SK-N-SH treated with all-trans-retinoic acid at 6 μM for 48 hours (cell line): ENCODE results near the gene IGFN1.

Source experiments
- ATAC-seq: fragments of 200-7000 bp; cut with Tn5 transposase; 3 replicates; pipeline ENCODE4 v1.9.1; 2020; ENCODE audit warnings: mild to moderate bottlenecking, moderate library complexity
- ARNTL ChIP-seq: fragments of 450-650 bp; formaldehyde crosslinking; IDR thresholded peaks from 2 replicates; pipeline ENCODE4 v1.5.0; 2020; ENCODE audit warnings: low read depth, mild to moderate bottlenecking, moderate library complexity, borderline replicate concordance
- BACH2 ChIP-seq: fragments of 250-450 bp; sonication (Bioruptor Pico); IDR thresholded peaks from 2 replicates; pipeline ENCODE4 v1.9.0; 2021; ENCODE audit warnings: mild to moderate bottlenecking, borderline replicate concordance
- CREB5 ChIP-seq: fragments of 250-450 bp; sonication (Bioruptor Pico); IDR thresholded peaks from 2 replicates; pipeline ENCODE4 v1.5.1; 2020; ENCODE audit warnings: low read depth, mild to moderate bottlenecking, moderate library complexity
- CSDC2 ChIP-seq: fragments of 250-450 bp; sonication (Bioruptor Pico); IDR thresholded peaks from 2 replicates; pipeline ENCODE4 v1.5.0; 2020; ENCODE audit warnings: mild to moderate bottlenecking, moderate library complexity
- CSRNP3 ChIP-seq: fragments of 250-450 bp; sonication (Bioruptor Pico); IDR thresholded peaks from 2 replicates; pipeline ENCODE4 v1.5.1; 2021; ENCODE audit warnings: mild to moderate bottlenecking, moderate library complexity
- ESRRG ChIP-seq: fragments of 250-450 bp; sonication (Bioruptor Pico); IDR thresholded peaks from 2 replicates; pipeline ENCODE4 v1.6.1; 2021; ENCODE audit warnings: mild to moderate bottlenecking
- GLIS3 ChIP-seq: fragments of 250-450 bp; sonication (Bioruptor Pico); IDR thresholded peaks from 2 replicates; pipeline ENCODE4 v1.5.0; 2020; ENCODE audit warnings: mild to moderate bottlenecking, moderate library complexity
- ISL1 ChIP-seq: fragments of 250-450 bp; sonication (Bioruptor Pico); IDR thresholded peaks from 2 replicates; pipeline ENCODE4 v2.1.2; 2022; ENCODE audit warnings: mild to moderate bottlenecking, moderate library complexity
- OSR1 ChIP-seq: fragments of 250-450 bp; sonication (Bioruptor Pico); IDR thresholded peaks from 2 replicates; pipeline ENCODE4 v1.8.0; 2022; ENCODE audit warnings: moderate library complexity, mild to moderate bottlenecking, inconsistent platforms
- PATZ1 ChIP-seq: fragments of 250-450 bp; sonication (Bioruptor Pico); IDR thresholded peaks from 2 replicates; pipeline ENCODE4 v1.8.0; 2020; ENCODE audit warnings: mild to moderate bottlenecking, moderate library complexity, borderline replicate concordance
- POU6F1 ChIP-seq: fragments of 250-450 bp; sonication (Bioruptor Pico); IDR thresholded peaks from 2 replicates; pipeline ENCODE4 v1.8.0; 2021; ENCODE audit warnings: low read depth, mild to moderate bottlenecking, moderate library complexity, borderline replicate concordance
- PPARA ChIP-seq: fragments of 250-450 bp; sonication (Bioruptor Pico); IDR thresholded peaks from 2 replicates; pipeline ENCODE4 v1.5.0; 2020; ENCODE audit warnings: mild to moderate bottlenecking, borderline replicate concordance
- RARB ChIP-seq: fragments of 250-450 bp; sonication (Bioruptor Pico); IDR thresholded peaks from 2 replicates; pipeline ENCODE4 v1.8.0; 2021; ENCODE audit warnings: mild to moderate bottlenecking, moderate library complexity
- SNAI2 ChIP-seq: fragments of 250-450 bp; sonication (Bioruptor Pico); IDR thresholded peaks from 2 replicates; pipeline ENCODE4 v1.5.0; 2020; ENCODE audit warnings: mild to moderate bottlenecking, moderate library complexity
- TCF4 ChIP-seq: fragments of 250-450 bp; sonication (Bioruptor Pico); IDR thresholded peaks from 2 replicates; pipeline ENCODE4 v1.8.0; 2021; ENCODE audit warnings: mild to moderate bottlenecking, moderate library complexity, borderline replicate concordance
- TSHZ2 ChIP-seq: fragments of 250-450 bp; sonication (Bioruptor Pico); IDR thresholded peaks from 2 replicates; pipeline ENCODE4 v1.5.0; 2020; ENCODE audit warnings: mild to moderate bottlenecking, moderate library complexity
- ZC3H10 ChIP-seq: fragments of 250-450 bp; sonication (Bioruptor Pico); IDR thresholded peaks from 2 replicates; pipeline ENCODE4 v1.5.1; 2021; ENCODE audit warnings: mild to moderate bottlenecking, moderate library complexity
- ZFP3 ChIP-seq: fragments of 250-450 bp; sonication (Bioruptor Pico); IDR thresholded peaks from 2 replicates; pipeline ENCODE4 v1.5.0; 2020; ENCODE audit warnings: mild to moderate bottlenecking, moderate library complexity
- ZFP30 ChIP-seq: fragments of 450-650 bp; formaldehyde crosslinking; IDR thresholded peaks from 2 replicates; pipeline ENCODE4 v1.5.0; 2022; ENCODE audit warnings: mild to moderate bottlenecking, moderate library complexity
- ZNF565 ChIP-seq: fragments of 450-650 bp; formaldehyde crosslinking; conservative IDR thresholded peaks from 2 replicates; pipeline ENCODE4 v1.5.0; 2020; ENCODE audit warnings: low read depth, mild to moderate bottlenecking, moderate library complexity
- ZNF70 ChIP-seq: fragments of 450-650 bp; formaldehyde crosslinking; IDR thresholded peaks from 2 replicates; pipeline ENCODE4 v1.5.0; 2020; ENCODE audit warnings: mild to moderate bottlenecking, moderate library complexity
- ZNF8 ChIP-seq: fragments of 450-650 bp; formaldehyde crosslinking; IDR thresholded peaks from 2 replicates; pipeline ENCODE4 v1.5.0; 2020; ENCODE audit warnings: mild to moderate bottlenecking, moderate library complexity

The IGFN1 gene

GRCh38 chr1:201212056-201212455, 21.4 kb downstream of the IGFN1 start:
- ATAC-seq: no peak
- TF ChIP-seq ZNF565 (no peak), PPARA (CRISPR knock-in tag) (no peak), ZFP30 (no peak), BACH2 (CRISPR knock-in tag) (no peak), ESRRG (no peak)

- ATAC-seq: no peak
- TF ChIP-seq ZNF70 (CRISPR knock-in tag): no peak
- TF ChIP-seq POU6F1 (CRISPR knock-in tag): no peak
- no peak for TF ChIP-seq ZFP3
- no peak for TF ChIP-seq SNAI2 (CRISPR knock-in tag)
- no peak for TF ChIP-seq ZC3H10 (CRISPR knock-in tag)
- TF ChIP-seq ESRRG: no peak
- TF ChIP-seq OSR1: no peak
- no peak for TF ChIP-seq ZNF565
- TF ChIP-seq GLIS3 (CRISPR knock-in tag): no peak
- TF ChIP-seq TSHZ2 (CRISPR knock-in tag): no peak
- no peak for TF ChIP-seq ARNTL (CRISPR knock-in tag)
- no peak for TF ChIP-seq PATZ1 (CRISPR knock-in tag)
- no peak for TF ChIP-seq TCF4
- TF ChIP-seq RARB (CRISPR knock-in tag): no peak
- TF ChIP-seq BACH2 (CRISPR knock-in tag): no peak
- TF ChIP-seq CSDC2: no peak
- TF ChIP-seq ZNF8 (CRISPR knock-in tag): no peak
- no peak for TF ChIP-seq CSRNP3 (CRISPR knock-in tag)
- no peak for TF ChIP-seq PPARA (CRISPR knock-in tag)
- no peak for TF ChIP-seq ISL1 (CRISPR knock-in tag)
Observed at GRCh38 chr1:201212461-201213055, 21.9 kb downstream of the IGFN1 start.

- no peak for ATAC-seq
- TF ChIP-seq ESRRG (no peak), CSRNP3 (CRISPR knock-in tag) (no peak), CSDC2 (no peak), BACH2 (CRISPR knock-in tag) (no peak), ARNTL (CRISPR knock-in tag) (no peak), CREB5 (CRISPR knock-in tag) (no peak), TCF4 (no peak), ZFP30 (no peak), POU6F1 (CRISPR knock-in tag) (no peak), SNAI2 (CRISPR knock-in tag) (no peak)
Observed at GRCh38 chr1:201213106-201213770, 22.6 kb downstream of the IGFN1 start.
